HL-60 (cell line): Measurements from ENCODE around the gene RMND5B.

Experiments used
- GABPA ChIP-seq: IDR thresholded peaks from 2 replicates; pipeline ENCODE4 v1.6.1; 2012; ENCODE audit warnings: low read depth
- TF ChIP-seq, protein P1 (sequence below): IDR thresholded peaks from one replicate; pipeline ENCODE4 v1.5.1; 2011; ENCODE audit warnings: low read length, control low read depth, inconsistent platforms; ENCODE audit not compliant: insufficient read depth

- TF ChIP-seq, protein P1, sequence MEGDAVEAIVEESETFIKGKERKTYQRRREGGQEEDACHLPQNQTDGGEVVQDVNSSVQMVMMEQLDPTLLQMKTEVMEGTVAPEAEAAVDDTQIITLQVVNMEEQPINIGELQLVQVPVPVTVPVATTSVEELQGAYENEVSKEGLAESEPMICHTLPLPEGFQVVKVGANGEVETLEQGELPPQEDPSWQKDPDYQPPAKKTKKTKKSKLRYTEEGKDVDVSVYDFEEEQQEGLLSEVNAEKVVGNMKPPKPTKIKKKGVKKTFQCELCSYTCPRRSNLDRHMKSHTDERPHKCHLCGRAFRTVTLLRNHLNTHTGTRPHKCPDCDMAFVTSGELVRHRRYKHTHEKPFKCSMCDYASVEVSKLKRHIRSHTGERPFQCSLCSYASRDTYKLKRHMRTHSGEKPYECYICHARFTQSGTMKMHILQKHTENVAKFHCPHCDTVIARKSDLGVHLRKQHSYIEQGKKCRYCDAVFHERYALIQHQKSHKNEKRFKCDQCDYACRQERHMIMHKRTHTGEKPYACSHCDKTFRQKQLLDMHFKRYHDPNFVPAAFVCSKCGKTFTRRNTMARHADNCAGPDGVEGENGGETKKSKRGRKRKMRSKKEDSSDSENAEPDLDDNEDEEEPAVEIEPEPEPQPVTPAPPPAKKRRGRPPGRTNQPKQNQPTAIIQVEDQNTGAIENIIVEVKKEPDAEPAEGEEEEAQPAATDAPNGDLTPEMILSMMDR = no peak
- TF ChIP-seq GABPA = no peak
These were observed 67.9 kb downstream of the RMND5B start for GRCh38 chr5:178198706-178199105.
